ENCODE results near the gene RICTOR. TPM values are rescaled to one million over a fixed set of nuclear protein-coding genes. Genes with fewer than 3 reads are reported as not detected.

RICTOR gene
- total and polyA plus RNA-seq, 2 of the 4 experiments (the other 2 are of a cell fraction), result 4.1 to 35.7 TPM

- Histone ChIP-seq H2BK15ac (ENCODE audit: low read depth, low read length) (no peak overlapping the region), H2AK5ac (ENCODE audit: low read depth, low read length) (no peak overlapping the region), H2BK120ac (ENCODE audit: low read depth, low read length) (no peak overlapping the region), H3K79me1 (ENCODE audit: low read depth in 1 of 2, low read length in 2 of 2) (no peaks in the 10 kb centered on the region), H2BK20ac (ENCODE audit: low read depth, low read length) (no peak overlapping the region), H3K9ac (ENCODE audit: low read depth, low read length) (no peak overlapping the region), H4K91ac (ENCODE audit: insufficient read depth, low read depth, low read length) (no peak overlapping the region), H3K4ac (ENCODE audit: low read depth, low read length) (no peak overlapping the region), H3K14ac (replicated peaks; ENCODE audit: low read depth, low read length) (no peak overlapping the region), H2AFZ (replicated peaks; ENCODE audit: low read length, poor library complexity) (no peak overlapping the region), H3K56ac (ENCODE audit: extremely low read depth, insufficient read depth, low read length) (no peak overlapping the region), H3K9me1 (ENCODE audit: insufficient read depth, low read length) (no peaks in the 10 kb centered on the region), H3K4me2 (ENCODE audit: low read depth, low read length) (no peak overlapping the region), H3K27me3 (ENCODE audit: control insufficient read depth, insufficient read depth, low read length) (no peaks in the 10 kb centered on the region), H4K8ac (ENCODE audit: low read depth in 2 of 2, low read length in 2 of 2) (no peak overlapping the region), H3K4me1 (ENCODE audit: control insufficient read depth, insufficient read depth, low read length) (no peaks in the 10 kb centered on the region), H3K23ac (ENCODE audit: low read depth, low read length) (no peak overlapping the region), H3K9me3 (ENCODE audit: control insufficient read depth, insufficient read depth, low read length) (no peaks in the 10 kb centered on the region), H2BK5ac (ENCODE audit: low read depth, low read length, poor library complexity, severe bottlenecking) (no peak overlapping the region), H2AK9ac (replicated peaks; ENCODE audit: low read depth, low read length, poor library complexity) (no peak overlapping the region), H3K36me3 (ENCODE audit: control insufficient read depth, insufficient read depth, low read length) (no peaks in the 10 kb centered on the region), H3K27ac (ENCODE audit: insufficient read depth, low read length) (no peak overlapping the region), H4K20me1 (ENCODE audit: insufficient read depth, low read length) (no peaks in the 10 kb centered on the region), H3K18ac (ENCODE audit: low read depth, low read length) (no peak overlapping the region), H3K4me3 (ENCODE audit: insufficient read depth, low read depth, low read length) (no peak overlapping the region), H4K5ac (ENCODE audit: low read depth, low read length) (no peak overlapping the region)
- BruUV-seq (replicated peaks), result no TSS peak
- POLR2A ChIA-PET (ENCODE audit: unreplicated experiment), result no interaction called here
- TF ChIP-seq MXI1 (IDR thresholded peaks at IDR 0.05; ENCODE audit: borderline replicate concordance, low read depth, low read length), result no peak
- TF ChIP-seq NFE2L2 (IDR thresholded peaks at IDR 0.05; ENCODE audit: low read depth, low read length), result no peak
- TF ChIP-seq ELK1 (IDR thresholded peaks at IDR 0.05; ENCODE audit: borderline replicate concordance, low read depth, low read length), result no peak
- TF ChIP-seq MAFK (IDR thresholded peaks at IDR 0.05; ENCODE audit: low read depth, low read length), result no peak
- no peak for TF ChIP-seq USF2 (IDR thresholded peaks at IDR 0.05; ENCODE audit: low read depth, low read length)
- TF ChIP-seq BHLHE40 (IDR thresholded peaks at IDR 0.05; ENCODE audit: low read depth, low read length), result no peak
- no peak for TF ChIP-seq CEBPB (IDR thresholded peaks at IDR 0.05; ENCODE audit: low read depth, low read length)
- TF ChIP-seq SMC3 (IDR thresholded peaks at IDR 0.05; ENCODE audit: low read depth, low read length), result no peak
- no peak for TF ChIP-seq RAD21 (IDR thresholded peaks at IDR 0.05; ENCODE audit: low read length)
- TF ChIP-seq POLR2A (IDR thresholded peaks at IDR 0.05; ENCODE audit: low read depth, low read length), result no peak
- no peak for TF ChIP-seq CTCF (conservative IDR thresholded peaks at IDR 0.05; ENCODE audit: low read depth, low read length)
- no peak for TF ChIP-seq FOS (IDR thresholded peaks at IDR 0.05; ENCODE audit: low read depth, low read length)
- no peak for TF ChIP-seq RFX5 (IDR thresholded peaks at IDR 0.05; ENCODE audit: low read depth, low read length)
- no peak for TF ChIP-seq CHD1 (IDR thresholded peaks at IDR 0.05; ENCODE audit: low read depth, low read length)
- TF ChIP-seq RCOR1 (IDR thresholded peaks at IDR 0.05; ENCODE audit: insufficient replicate concordance, low read length), result no peak
- no peak for TF ChIP-seq MAZ (IDR thresholded peaks at IDR 0.05; ENCODE audit: borderline replicate concordance, low read depth, low read length)
- WGBS, 2 experiments (ENCODE audit: extremely low coverage in 2 of 2, insufficient read length in 1 of 2), result no CpG with 5 or more reads among the region's 3 CpGs
- dilution Hi-C loops (cut with HindIII; ENCODE audit: low sequenced_read_pairs, unreplicated experiment), result no loop called here
- in situ Hi-C loops (cut with MboI; ENCODE audit: low sequenced_read_pairs), result no loop called here
- DNase-seq, result no peak
- ATAC-seq (ENCODE audit: low read depth), result no peak
- CTCF ChIA-PET, result no interaction called here
- intact Hi-C loops (cut with micrococcal nuclease), result no loop called here
Measured at GRCh38 chr5:39082995-39083394, 8.8 kb upstream of the RICTOR start.
